Head of caudate nucleus (tissue), 42 donors: ENCODE measurements around the gene TMPRSS11D.

Experiments
- DNase-seq, 42 donors: peaks; one replicate each; pipeline versions ENCODE4 v3.0.0 to v3.0.0-alpha.2; 2020 to 2021; ENCODE audit warnings: mixed read lengths in 7 of 42
- intact Hi-C: fragments of 100-400 bp; cut with DNase I; formaldehyde crosslinking; loops from one replicate; pipeline ENCODE4 v1.15.0; 2022

The TMPRSS11D gene

GRCh38 chr4:67892905-67893304 lies 9.1 kb upstream of the TMPRSS11D start:
- DNase-seq = no peak

GRCh38 chr4:67892253-67892652 lies 8.5 kb upstream of the TMPRSS11D start:
- intact Hi-C loops = no loop called here

More at GRCh38 chr4:67892905-67893304, 9.1 kb upstream of the TMPRSS11D start:
- intact Hi-C loops = no loop called here

DNA sequence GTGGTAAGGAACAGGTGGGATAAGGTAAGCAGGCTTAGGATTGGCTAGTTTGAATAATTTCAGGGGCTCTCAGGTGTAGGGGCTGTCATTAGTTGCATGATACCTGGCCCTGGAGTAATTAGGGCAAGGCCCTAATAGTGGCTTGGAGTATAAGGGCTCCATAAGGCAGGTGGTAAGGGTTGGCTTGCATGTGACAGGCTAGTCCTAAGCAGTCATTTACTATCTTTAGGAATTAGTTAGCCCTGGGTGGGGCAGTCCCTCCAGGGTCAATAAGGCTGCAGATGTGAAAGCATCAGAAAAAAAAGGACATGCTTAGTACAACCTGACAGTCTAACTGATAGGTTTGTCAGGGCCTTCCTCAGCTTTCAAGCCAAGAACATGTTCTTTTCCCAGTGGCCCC lies 7.8 kb upstream of the TMPRSS11D start:
- no peak for DNase-seq
- intact Hi-C loops = no loop called here

More at GRCh38 chr4:67892253-67892652, 8.5 kb upstream of the TMPRSS11D start:
- no peak for DNase-seq

DNA sequence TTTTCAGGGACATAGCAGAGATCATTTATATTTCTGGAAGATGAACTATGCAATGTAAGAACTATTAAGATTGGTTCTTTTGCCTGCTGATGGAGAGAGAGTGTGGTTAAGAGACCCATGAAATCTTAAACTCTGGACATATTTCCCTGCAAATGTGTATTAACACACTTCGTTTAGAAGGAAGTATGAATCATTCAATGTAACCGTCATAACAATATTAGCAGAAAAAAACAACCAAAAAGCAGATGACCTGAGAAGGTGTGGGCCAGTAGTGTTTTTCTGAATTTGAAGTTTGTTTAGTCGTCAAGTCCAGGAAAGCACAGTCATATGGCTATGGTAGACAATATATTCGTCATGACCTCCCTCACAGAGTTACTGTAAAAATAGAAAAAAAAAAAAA lies 2.5 kb upstream of the TMPRSS11D start:
- intact Hi-C loops = no loop called here

DNA sequence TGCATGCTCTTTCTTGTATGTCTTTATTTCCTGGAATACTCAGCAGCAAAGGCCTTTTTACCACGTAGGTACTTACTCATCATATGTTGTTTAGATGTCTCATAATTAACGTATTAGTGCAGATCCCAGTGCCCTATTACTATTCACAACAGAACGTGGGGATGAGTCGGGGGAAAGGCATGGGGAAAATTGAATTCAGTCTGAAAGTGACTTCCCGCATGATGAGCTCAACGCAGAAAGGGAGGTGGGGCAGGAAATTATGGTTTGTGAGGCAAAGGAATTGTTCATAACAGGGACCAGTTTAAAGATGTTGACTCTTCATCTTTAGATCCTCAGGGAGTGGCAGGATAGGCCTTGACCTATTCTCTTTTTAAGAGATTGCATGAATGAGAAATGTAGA lies 2.0 kb upstream of the TMPRSS11D start:
- intact Hi-C loops = no loop called here
- DNase-seq = no peak

More for the DNA sequence above, 2.5 kb upstream of the TMPRSS11D start:
- DNase-seq = no peak

DNA sequence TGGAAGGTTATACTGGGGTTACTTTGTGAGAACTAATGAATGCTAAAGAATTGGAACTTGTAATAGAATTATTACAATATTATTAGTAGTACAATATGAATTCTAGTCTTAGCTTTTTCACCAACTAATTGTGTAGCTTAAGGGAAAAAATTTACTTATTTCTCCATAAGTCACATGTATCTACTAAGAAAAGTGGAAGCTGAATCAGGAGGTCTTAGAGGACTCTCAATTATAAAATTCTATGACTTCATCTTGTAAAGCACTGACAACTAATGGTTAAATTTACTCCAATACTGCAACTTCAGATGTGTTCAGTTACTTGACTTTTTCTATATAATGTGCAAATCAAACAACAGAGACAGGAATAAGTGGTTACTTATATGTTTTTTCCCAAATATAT lies 899 bp upstream of the TMPRSS11D start:
- intact Hi-C loops = no loop called here
- DNase-seq = no peak

- intact Hi-C loops = no loop called here
Observed at GRCh38 chr4:67883458-67883857, 344 bp downstream of the TMPRSS11D start.

GRCh38 chr4:67880866-67881610 lies 2.8 kb downstream of the TMPRSS11D start:
- intact Hi-C loops = no loop called here
- no peak for DNase-seq

More at GRCh38 chr4:67883458-67883857, 344 bp downstream of the TMPRSS11D start:
- no peak for DNase-seq

- intact Hi-C loops = no loop called here
Observed at GRCh38 chr4:67879486-67879885, 4.3 kb downstream of the TMPRSS11D start.

DNA sequence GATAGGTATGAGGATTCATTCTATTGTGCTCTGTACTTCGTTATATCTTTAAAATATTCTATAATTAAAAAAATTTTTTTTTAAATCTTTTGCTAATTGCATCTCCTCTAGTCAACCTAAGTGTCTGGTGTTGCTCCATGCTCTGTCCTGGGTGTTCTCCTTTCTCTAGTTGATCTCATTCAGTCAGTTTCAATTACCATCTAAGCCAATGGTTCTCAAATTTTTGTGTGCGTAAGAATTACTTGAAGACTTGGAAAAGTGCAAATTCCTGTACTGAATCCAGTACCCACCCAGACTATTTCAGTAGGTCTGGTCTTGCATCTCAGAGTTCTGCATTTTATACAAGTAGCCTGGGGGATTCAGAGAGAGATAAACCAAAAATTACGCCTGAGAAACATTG lies 6.7 kb downstream of the TMPRSS11D start:
- intact Hi-C loops = no loop called here

More at GRCh38 chr4:67879486-67879885, 4.3 kb downstream of the TMPRSS11D start:
- DNase-seq = no peak

GRCh38 chr4:67874986-67875385 lies 8.8 kb downstream of the TMPRSS11D start:
- intact Hi-C loops = no loop called here
- DNase-seq = no peak

More for the DNA sequence above, 6.7 kb downstream of the TMPRSS11D start:
- no peak for DNase-seq

GRCh38 chr4:67873116-67873515 lies 10.7 kb downstream of the TMPRSS11D start:
- no peak for DNase-seq
- intact Hi-C loops = no loop called here

GRCh38 chr4:67871867-67872266 lies 11.9 kb downstream of the TMPRSS11D start:
- no peak for DNase-seq
- intact Hi-C loops = no loop called here

- no peak for DNase-seq
- intact Hi-C loops = no loop called here
Observed at GRCh38 chr4:67869580-67870190, 14.1 kb downstream of the TMPRSS11D start.

GRCh38 chr4:67861513-67861912 lies 22.3 kb downstream of the TMPRSS11D start:
- no peak for DNase-seq
- intact Hi-C loops = no loop called here

DNA sequence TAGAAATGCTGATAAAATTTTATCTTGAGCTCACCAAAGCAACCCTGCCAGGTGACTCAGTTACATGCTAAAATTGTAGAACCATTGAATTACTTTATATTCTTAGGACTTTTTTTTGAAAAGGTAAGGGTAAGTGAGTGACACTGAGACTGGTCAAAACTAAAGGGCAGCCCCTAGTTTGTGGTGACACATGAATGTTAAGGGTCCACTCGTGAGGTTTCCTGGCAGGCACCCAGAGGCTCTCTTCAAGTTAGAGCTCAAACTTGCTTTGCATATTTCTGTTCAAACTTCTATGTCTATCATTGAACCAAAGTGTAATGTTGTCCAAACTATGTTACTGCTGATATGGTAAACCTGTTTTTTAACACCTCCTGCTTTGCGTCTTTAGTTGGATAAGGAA lies 30.5 kb downstream of the TMPRSS11D start:
- intact Hi-C loops = no loop called here
- no peak for DNase-seq

DNA sequence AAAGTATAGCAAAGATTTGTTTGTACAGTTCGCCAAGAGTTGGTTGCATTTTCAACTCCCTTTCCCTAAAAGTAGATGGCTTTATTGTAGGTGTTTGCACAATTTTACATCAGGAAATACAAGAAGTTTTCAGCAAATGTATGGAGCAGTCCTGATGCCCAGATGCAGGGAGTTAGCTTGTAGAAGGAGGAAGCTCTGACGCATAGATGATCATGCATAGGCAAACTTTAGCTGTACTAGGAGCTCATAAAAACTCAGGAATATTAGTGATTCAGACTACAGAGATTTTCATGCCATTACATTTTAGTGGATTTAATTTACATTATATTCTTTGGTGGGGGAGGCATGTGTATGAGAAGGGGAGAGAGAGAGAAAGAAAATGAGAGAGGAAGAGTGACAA lies 62.9 kb downstream of the TMPRSS11D start:
- no peak for DNase-seq
- intact Hi-C loops = no loop called here

GRCh38 chr4:67810011-67810410 lies 73.8 kb downstream of the TMPRSS11D start:
- intact Hi-C loops = no loop called here
- DNase-seq = no peak

DNA sequence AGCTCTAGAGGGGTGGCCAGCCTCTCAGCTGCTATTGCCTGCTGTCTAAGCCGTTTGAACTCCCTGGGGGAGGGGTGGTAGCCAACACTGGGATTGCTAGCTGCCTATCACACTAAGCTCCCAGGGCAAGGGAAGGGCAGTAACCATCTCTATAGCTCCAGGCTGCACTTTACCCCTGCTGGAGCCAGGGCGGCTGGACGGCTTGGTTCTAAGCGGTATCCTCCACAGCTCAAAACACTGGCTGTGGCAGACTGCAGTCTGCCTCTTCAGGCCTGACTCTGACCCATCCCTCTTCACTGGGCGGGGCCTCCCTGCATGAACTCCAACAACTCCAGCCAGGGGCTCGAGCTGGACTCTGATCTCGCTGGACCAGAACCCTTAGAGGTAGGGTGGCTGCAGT lies 74.3 kb downstream of the TMPRSS11D start:
- intact Hi-C loops = no loop called here
- DNase-seq = no peak

- no peak for DNase-seq
- intact Hi-C loops = no loop called here
Observed at GRCh38 chr4:67796810-67797209, 87.0 kb downstream of the TMPRSS11D start.

DNA sequence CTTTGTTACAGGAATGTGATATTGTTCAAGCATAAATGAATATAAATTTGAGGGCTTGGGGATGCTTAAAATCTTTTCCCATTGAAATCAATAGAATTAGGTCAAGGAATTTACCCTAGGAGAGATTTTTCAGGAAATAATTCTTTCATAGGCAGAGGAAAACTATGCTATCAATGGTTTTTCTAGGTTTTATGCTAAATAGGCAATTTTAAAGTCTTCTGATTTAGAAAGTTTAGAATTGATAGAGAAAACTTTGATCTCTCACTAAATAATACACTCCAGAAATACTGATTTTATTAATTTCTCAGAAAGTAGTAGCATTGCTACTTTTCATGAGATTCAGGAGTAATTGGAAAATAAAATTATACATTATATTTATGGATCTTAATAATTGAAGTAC lies 93.1 kb downstream of the TMPRSS11D start:
- intact Hi-C loops = no loop called here
- no peak for DNase-seq
